22Rv1 (cell line): ENCODE measurements around the gene ANO7.
A peak's percentile ranks its signal among the peaks of the same experiment; 100 is the strongest.

Experiments used
- H3K27ac ChIP-seq: fragments of 450-650 bp; 2 replicates; pipeline ENCODE4 v1.5.1; 2017
- CTCF ChIP-seq: fragments of 450-650 bp; IDR thresholded peaks from 2 replicates; pipeline ENCODE4 v1.5.1; 2017; ENCODE audit warnings: mild to moderate bottlenecking
- ZFX ChIP-seq: fragments of 450-650 bp; IDR thresholded peaks from 2 replicates; pipeline ENCODE4 v1.6.1; 2017; ENCODE audit warnings: antibody characterized with exemption, borderline replicate concordance

ANO7 gene

DNA sequence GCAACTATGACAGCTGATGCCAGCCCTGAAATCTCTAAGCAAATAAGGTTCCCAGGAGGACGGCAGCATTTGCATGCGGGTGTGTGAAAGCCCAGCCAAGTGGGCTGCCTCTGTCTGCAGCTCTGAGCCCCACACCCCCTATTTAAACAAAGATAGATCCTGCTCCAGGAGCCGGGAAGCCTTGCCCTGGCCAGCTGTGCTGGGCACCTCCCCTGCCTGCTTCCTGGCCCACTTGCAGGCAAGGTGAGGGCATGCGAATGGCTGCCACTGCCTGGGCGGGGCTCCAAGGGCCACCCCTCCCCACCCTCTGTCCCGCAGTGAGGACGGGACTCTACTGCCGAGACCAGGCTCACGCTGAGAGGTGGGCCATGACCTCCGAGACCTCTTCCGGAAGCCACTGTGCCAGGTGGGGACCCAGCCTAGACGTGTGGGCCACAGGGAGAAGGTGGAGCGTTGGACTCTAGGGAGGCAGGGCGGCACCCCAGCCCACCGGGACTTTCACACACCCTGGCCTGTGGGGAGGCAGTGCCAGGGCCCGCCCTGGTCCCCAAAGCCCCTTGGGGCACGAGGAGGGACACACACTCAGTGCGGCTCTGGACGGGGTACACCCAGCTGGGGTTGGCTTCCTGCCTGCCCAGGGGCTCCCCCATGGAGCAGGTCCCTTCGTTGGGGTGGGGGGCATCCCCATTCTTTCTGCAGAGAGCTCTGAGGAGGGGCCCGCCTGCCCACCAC is at the start of gene ANO7:
ANO7 (plus strand) TSS at position 317 of the 732 bp plus-strand sequence. CDS start 1,387 bp downstream, outside the sequence.
- TF ChIP-seq CTCF, result no peak
- peak within 1 kb of the TSS; percentile 42 for H3K27ac ChIP-seq

DNA sequence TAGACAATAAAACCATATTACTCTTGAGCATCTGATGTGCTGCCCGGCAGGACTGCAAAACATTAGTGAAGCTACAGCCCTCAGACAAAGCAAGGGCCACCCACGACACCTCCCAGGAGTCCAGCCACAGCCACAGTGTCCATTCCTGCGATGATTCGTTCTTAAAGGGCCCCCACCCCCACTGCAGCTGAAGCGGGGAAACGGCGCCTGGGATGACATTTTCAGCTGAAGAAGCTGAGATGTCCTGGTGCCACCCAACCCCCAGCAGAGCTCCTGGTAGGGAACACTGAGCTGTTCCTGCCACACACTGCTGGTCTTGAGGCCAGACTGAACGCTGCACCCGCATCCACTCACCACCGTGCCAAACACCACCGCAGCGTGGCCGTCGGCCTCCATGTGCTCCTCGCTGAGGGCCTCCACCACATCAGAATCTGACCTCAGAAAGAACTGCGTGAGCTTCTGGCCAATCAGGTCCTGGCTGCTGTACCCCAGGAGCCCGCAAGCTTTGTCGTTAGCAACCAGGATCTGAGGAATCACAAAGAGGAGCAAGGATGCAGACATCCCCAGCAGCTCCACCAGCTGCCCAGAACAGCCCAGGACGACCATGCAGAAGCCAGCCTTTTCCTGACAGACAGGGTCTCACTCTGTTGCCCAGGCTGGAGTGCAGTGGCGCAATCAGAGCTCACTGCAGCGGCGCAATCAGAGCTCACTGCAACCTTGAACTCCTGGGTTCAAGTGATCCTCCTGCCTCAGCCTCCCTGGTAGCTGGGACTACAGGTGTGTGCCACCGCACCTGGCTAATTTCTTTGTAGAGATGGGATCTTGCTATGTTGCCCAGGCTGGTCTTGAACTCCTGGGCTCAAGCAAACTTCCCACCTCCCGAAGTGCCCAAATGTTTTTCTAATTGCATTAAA is 48.7 kb upstream of the ANO7 start:
- no peak overlapping the region for H3K27ac ChIP-seq
- no peak for TF ChIP-seq CTCF
- TF ChIP-seq ZFX, result no peak

- no peak for TF ChIP-seq CTCF
- TF ChIP-seq ZFX, result no peak
- no peak overlapping the region for H3K27ac ChIP-seq
Measured at GRCh38 chr2:241140445-241140840, 48.0 kb upstream of the ANO7 start.

- TF ChIP-seq ZFX (no peak), CTCF (no peak)
- no peak overlapping the region for H3K27ac ChIP-seq
Measured at GRCh38 chr2:241141214-241141770, 47.2 kb upstream of the ANO7 start.

- TF ChIP-seq ZFX (no peak), CTCF (no peak)
- H3K27ac ChIP-seq, result no peak overlapping the region
Measured at GRCh38 chr2:241142063-241142462, 46.4 kb upstream of the ANO7 start.

GRCh38 chr2:241142593-241142992 is 45.9 kb upstream of the ANO7 start:
- H3K27ac ChIP-seq, result no peak overlapping the region
- no peak for TF ChIP-seq CTCF
- no peak for TF ChIP-seq ZFX
